Retinal pigment epithelial cell (primary cell): ENCODE data around the gene FXYD2.

Source experiments
- DNase-seq: peaks from one replicate; pipeline ENCODE4 v3.0.0-alpha.2; 2010; ENCODE audit warnings: low read depth
- H3K4me3 ChIP-seq: 2 replicates; pipeline ENCODE4 v1.5.1; 2011; ENCODE audit warnings: mild to moderate bottlenecking, low read length, control low read depth, moderate library complexity
- TF ChIP-seq, protein P1 (sequence below): conservative IDR thresholded peaks from 2 replicates; pipeline ENCODE4 v1.5.1; 2011; ENCODE audit warnings: low read depth, low read length, control low read depth, inconsistent platforms

The FXYD2 gene

DNA sequence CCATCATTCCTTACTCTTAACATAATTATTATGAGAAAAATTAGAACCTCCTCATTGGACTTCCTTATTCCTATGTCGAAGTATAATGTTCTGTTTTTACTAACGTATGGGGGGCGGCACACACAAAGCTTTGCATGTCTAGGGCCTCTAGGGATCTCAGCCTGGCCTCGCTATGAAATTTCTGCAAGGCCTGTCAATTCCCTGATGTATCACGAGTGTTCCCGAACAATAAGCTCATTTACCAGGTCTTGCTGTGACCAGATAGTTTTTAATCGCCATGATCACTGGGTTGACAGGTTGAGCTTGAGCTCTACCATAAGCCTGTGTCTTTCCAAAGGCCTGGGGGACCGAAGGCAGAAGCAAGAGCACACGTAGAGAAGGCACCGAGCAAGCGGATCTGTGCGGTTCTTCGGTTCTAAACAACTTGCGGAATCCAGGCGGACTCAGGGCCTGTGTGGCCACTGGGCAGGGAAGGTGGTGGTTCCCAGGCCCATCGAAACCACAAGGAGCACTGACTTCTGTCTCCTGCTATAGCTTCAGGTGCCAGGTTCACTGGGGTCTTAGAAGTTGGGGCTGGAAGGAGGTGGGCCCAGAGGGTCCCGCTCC lies 10.4 kb upstream of the FXYD2 start:
- no peak overlapping the region for H3K4me3 ChIP-seq
- TF ChIP-seq, protein P1, sequence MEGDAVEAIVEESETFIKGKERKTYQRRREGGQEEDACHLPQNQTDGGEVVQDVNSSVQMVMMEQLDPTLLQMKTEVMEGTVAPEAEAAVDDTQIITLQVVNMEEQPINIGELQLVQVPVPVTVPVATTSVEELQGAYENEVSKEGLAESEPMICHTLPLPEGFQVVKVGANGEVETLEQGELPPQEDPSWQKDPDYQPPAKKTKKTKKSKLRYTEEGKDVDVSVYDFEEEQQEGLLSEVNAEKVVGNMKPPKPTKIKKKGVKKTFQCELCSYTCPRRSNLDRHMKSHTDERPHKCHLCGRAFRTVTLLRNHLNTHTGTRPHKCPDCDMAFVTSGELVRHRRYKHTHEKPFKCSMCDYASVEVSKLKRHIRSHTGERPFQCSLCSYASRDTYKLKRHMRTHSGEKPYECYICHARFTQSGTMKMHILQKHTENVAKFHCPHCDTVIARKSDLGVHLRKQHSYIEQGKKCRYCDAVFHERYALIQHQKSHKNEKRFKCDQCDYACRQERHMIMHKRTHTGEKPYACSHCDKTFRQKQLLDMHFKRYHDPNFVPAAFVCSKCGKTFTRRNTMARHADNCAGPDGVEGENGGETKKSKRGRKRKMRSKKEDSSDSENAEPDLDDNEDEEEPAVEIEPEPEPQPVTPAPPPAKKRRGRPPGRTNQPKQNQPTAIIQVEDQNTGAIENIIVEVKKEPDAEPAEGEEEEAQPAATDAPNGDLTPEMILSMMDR: no peak
- DNase-seq: no peak

DNA sequence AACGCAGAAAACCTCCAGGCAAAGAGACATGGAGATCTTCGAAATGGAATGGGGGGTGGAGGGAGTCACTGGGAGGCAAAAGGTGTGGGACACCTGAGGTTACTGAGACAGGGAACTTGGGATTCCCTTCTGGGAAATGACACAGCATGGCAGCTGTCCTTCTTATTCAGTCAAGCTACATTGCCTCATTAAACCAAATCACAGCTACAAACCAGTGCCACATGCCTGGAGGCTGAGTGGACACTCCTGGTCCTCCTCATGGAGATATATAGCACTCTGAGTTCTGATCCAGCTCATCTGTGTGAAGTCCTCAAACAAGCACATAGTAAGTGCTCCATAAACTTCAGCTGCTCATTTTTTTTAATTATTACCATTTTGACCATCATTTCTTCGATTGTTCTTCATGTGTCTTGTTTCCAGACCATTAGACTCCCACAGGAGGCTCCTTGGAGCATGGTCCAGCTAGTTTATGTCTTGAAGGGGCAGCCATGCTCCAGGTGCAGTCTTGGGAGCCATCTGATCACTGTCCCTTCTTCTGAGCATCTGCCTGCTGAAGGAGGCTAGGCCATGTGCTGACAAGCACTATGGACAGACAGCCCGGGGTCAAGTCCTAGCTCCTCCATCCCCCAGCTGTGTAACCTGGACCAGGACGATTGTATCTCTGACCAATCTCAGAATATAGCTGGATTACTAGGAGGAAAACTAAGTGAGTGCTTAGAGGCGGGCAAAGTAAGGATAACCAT lies 9.7 kb upstream of the FXYD2 start:
- no peak for DNase-seq
- TF ChIP-seq, protein P1: no peak
- H3K4me3 ChIP-seq: no peak overlapping the region

DNA sequence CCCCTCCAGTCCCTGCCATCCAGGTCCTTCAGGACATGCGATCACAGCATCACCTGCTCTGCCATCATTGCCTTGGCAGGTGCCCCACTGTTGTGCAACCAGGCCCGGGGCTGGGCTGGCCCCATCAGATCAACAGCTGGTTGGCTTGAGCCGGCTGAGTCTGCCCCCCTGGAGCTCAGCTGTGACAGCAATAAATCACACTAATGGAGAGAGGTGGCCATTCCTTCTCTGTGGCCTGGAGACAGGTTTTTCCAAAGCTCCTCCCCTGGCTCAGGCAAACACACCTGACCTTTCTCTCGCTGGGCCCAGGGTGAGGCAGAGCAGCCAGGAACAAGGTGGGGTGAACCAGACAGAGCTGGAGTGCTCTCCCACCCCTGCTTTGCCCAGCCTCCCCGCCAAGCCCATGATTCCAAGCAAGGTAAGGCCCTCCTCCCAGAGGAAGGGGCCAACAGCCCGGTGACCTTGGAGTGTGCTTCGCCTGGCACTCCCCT lies 8.9 kb upstream of the FXYD2 start:
- TF ChIP-seq, protein P1: no peak
- H3K4me3 ChIP-seq: no peak overlapping the region
- no peak for DNase-seq

DNA sequence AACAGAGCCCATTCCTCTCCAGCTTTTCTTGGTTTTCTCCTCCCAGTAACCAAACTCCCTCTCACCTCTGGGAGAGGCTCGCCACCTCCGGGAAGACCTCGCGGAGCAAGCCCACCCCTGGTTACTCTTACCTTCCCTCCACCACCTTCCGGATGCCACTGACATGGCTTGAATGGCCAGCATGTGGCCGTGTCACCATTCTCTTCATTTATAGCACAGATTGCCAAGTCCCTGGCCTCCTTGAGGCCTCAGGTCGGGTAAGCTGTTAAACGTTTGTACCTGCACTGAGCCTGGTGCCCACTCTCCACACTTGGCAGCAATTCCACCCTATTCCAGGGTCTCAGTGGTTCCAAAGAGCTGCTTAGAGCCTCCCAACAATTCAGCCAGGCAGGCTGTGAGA lies 8.0 kb upstream of the FXYD2 start:
- TF ChIP-seq, protein P1: no peak
- no peak overlapping the region for H3K4me3 ChIP-seq
- no peak for DNase-seq

DNA sequence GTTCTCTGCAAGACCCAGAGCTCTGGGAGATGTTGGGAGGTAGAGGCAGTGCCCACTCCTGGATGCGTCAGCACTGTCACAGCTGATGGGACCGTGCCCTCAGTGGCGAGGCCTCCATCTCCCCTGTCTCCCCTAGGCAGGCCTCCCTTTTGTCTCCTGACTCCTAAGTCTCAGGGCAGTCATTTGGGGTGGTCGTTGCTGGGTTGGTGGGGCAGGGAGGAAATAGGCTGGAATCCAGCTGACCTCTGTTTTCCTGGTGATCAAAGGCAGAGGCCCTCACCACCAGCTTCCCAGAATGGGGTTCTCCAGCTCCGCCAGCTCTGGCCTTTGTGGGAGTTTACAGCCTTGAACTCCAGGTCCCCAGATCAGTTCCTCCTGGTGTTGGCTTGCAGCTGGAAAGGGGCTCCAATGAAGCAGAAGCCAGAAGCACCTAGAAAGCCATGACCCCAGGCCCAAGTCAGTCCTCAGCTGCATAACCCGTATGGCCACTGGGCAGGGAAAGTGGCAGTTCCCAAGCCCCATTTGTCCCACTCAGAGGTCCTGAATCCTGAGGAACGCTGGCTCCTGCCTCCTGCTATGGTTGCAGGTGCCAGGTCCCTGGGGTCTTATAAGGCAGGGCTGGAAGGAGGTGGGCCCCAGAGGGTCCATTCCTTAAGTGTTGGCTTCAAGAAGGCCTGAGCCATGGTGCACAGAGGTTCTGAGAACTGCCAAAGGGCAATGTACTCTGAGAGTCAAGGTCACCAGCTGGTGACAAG lies 7.3 kb upstream of the FXYD2 start:
- no peak for DNase-seq

DNA sequence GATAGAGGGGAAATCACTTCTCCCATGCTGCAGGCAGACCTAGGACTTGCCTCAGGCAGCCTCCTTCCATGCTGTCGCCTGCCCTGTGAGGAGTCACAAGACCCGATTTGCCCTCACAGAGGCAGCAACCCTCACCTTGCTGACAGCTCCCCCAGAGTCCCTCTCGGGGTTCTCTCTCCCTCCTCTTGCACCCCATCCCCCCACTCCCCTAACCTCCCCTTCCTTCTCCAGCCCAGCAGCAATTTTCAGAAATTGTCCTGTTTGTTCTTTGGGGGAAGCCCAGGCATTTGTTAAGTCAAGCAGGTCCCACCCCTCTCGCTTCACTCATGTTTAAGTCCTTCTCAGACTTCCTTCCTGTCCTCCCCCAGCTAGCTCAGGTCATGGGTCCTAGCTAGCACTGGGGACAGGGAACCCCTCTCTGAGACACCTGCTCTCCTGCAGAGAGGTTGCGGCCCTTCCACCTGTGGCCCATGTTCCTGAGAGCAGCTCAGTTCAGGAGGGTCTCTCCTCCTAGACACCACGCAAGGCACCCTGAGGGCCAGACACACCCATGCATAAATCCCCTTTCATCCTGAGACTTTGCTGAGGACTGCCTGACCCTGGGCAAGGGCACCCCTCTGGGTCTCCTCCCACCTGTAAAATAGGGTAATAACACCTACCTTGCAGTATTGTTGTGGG lies 6.3 kb upstream of the FXYD2 start:
- TF ChIP-seq, protein P1: no peak
- no peak for DNase-seq
- no peak overlapping the region for H3K4me3 ChIP-seq

More for the DNA sequence above, 7.3 kb upstream of the FXYD2 start:
- TF ChIP-seq, protein P1: no peak
- no peak overlapping the region for H3K4me3 ChIP-seq
